ENCODE results near the gene TNFAIP6.

DNA sequence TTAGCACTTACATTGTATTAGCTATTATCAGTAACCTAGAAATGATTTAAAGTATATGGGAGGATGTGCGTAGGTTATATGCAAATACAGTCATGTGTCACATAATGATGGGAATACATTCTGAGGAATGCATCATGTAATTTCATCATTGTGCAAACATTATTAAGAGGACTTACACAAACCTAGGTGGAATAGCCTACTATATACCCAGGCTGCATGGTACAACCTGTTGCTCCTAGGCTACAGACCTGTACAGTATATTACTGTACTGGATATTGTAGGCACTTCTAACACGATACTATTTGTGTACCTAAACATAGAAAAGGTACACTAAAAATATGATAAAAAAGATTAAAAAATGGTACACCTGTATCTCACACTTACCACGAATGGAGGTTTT, 60.3 kb downstream of the TNFAIP6 start:
- TF ChIP-seq POLR2A (IDR thresholded peaks at IDR 0.05) = no peak
- TF ChIP-seq, protein P1, sequence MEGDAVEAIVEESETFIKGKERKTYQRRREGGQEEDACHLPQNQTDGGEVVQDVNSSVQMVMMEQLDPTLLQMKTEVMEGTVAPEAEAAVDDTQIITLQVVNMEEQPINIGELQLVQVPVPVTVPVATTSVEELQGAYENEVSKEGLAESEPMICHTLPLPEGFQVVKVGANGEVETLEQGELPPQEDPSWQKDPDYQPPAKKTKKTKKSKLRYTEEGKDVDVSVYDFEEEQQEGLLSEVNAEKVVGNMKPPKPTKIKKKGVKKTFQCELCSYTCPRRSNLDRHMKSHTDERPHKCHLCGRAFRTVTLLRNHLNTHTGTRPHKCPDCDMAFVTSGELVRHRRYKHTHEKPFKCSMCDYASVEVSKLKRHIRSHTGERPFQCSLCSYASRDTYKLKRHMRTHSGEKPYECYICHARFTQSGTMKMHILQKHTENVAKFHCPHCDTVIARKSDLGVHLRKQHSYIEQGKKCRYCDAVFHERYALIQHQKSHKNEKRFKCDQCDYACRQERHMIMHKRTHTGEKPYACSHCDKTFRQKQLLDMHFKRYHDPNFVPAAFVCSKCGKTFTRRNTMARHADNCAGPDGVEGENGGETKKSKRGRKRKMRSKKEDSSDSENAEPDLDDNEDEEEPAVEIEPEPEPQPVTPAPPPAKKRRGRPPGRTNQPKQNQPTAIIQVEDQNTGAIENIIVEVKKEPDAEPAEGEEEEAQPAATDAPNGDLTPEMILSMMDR (IDR thresholded peaks at IDR 0.05) = no peak
- no peak for TF ChIP-seq POLR2AphosphoS5 (IDR thresholded peaks at IDR 0.05)

Data from breast epithelium (tissue), 3 donors.